SK-N-SH treated with all-trans-retinoic acid at 6 μM for 48 hours (cell line): ENCODE measurements around the gene NTSR2.

Source experiments
- ATAC-seq: fragments of 200-7000 bp; cut with Tn5 transposase; 3 replicates; pipeline ENCODE4 v1.9.1; 2020; ENCODE audit warnings: mild to moderate bottlenecking, moderate library complexity
- BACH2 ChIP-seq: fragments of 250-450 bp; sonication (Bioruptor Pico); IDR thresholded peaks from 2 replicates; pipeline ENCODE4 v1.9.0; 2021; ENCODE audit warnings: mild to moderate bottlenecking, borderline replicate concordance
- CSDC2 ChIP-seq: fragments of 250-450 bp; sonication (Bioruptor Pico); IDR thresholded peaks from 2 replicates; pipeline ENCODE4 v1.5.0; 2020; ENCODE audit warnings: mild to moderate bottlenecking, moderate library complexity
- CSRNP3 ChIP-seq: fragments of 250-450 bp; sonication (Bioruptor Pico); IDR thresholded peaks from 2 replicates; pipeline ENCODE4 v1.5.1; 2021; ENCODE audit warnings: mild to moderate bottlenecking, moderate library complexity
- ESRRG ChIP-seq: fragments of 250-450 bp; sonication (Bioruptor Pico); IDR thresholded peaks from 2 replicates; pipeline ENCODE4 v1.6.1; 2021; ENCODE audit warnings: mild to moderate bottlenecking
- GLIS3 ChIP-seq: fragments of 250-450 bp; sonication (Bioruptor Pico); IDR thresholded peaks from 2 replicates; pipeline ENCODE4 v1.5.0; 2020; ENCODE audit warnings: mild to moderate bottlenecking, moderate library complexity
- ISL1 ChIP-seq: fragments of 250-450 bp; sonication (Bioruptor Pico); IDR thresholded peaks from 2 replicates; pipeline ENCODE4 v2.1.2; 2022; ENCODE audit warnings: mild to moderate bottlenecking, moderate library complexity
- PPARA ChIP-seq: fragments of 250-450 bp; sonication (Bioruptor Pico); IDR thresholded peaks from 2 replicates; pipeline ENCODE4 v1.5.0; 2020; ENCODE audit warnings: mild to moderate bottlenecking, borderline replicate concordance
- RARB ChIP-seq: fragments of 250-450 bp; sonication (Bioruptor Pico); IDR thresholded peaks from 2 replicates; pipeline ENCODE4 v1.8.0; 2021; ENCODE audit warnings: mild to moderate bottlenecking, moderate library complexity
- TCF4 ChIP-seq: fragments of 250-450 bp; sonication (Bioruptor Pico); IDR thresholded peaks from 2 replicates; pipeline ENCODE4 v1.8.0; 2021; ENCODE audit warnings: mild to moderate bottlenecking, moderate library complexity, borderline replicate concordance
- TOX ChIP-seq: fragments of 250-450 bp; sonication (Bioruptor Pico); IDR thresholded peaks from 2 replicates; pipeline ENCODE4 v1.8.0; 2021; ENCODE audit warnings: mild to moderate bottlenecking, moderate library complexity, borderline replicate concordance
- TSHZ2 ChIP-seq: fragments of 250-450 bp; sonication (Bioruptor Pico); IDR thresholded peaks from 2 replicates; pipeline ENCODE4 v1.5.0; 2020; ENCODE audit warnings: mild to moderate bottlenecking, moderate library complexity
- ZC3H10 ChIP-seq: fragments of 250-450 bp; sonication (Bioruptor Pico); IDR thresholded peaks from 2 replicates; pipeline ENCODE4 v1.5.1; 2021; ENCODE audit warnings: mild to moderate bottlenecking, moderate library complexity
- ZFP3 ChIP-seq: fragments of 250-450 bp; sonication (Bioruptor Pico); IDR thresholded peaks from 2 replicates; pipeline ENCODE4 v1.5.0; 2020; ENCODE audit warnings: mild to moderate bottlenecking, moderate library complexity
- ZFP30 ChIP-seq: fragments of 450-650 bp; formaldehyde crosslinking; IDR thresholded peaks from 2 replicates; pipeline ENCODE4 v1.5.0; 2022; ENCODE audit warnings: mild to moderate bottlenecking, moderate library complexity
- ZNF565 ChIP-seq: fragments of 450-650 bp; formaldehyde crosslinking; conservative IDR thresholded peaks from 2 replicates; pipeline ENCODE4 v1.5.0; 2020; ENCODE audit warnings: low read depth, mild to moderate bottlenecking, moderate library complexity
- ZNF70 ChIP-seq: fragments of 450-650 bp; formaldehyde crosslinking; IDR thresholded peaks from 2 replicates; pipeline ENCODE4 v1.5.0; 2020; ENCODE audit warnings: mild to moderate bottlenecking, moderate library complexity
- ZNF8 ChIP-seq: fragments of 450-650 bp; formaldehyde crosslinking; IDR thresholded peaks from 2 replicates; pipeline ENCODE4 v1.5.0; 2020; ENCODE audit warnings: mild to moderate bottlenecking, moderate library complexity
- TF ChIP-seq, protein P1 (sequence below): fragments of 250-450 bp; sonication (Bioruptor Pico); IDR thresholded peaks from 2 replicates; pipeline ENCODE4 v1.8.0; 2021; ENCODE audit warnings: low read depth, mild to moderate bottlenecking, moderate library complexity, borderline replicate concordance
- TF ChIP-seq, protein P2 (sequence below): fragments of 250-450 bp; sonication (Bioruptor Pico); IDR thresholded peaks from 2 replicates; pipeline ENCODE4 v1.5.1; 2020; ENCODE audit warnings: low read depth, mild to moderate bottlenecking, moderate library complexity
- TF ChIP-seq, protein P3 (sequence below): fragments of 250-450 bp; sonication (Bioruptor Pico); IDR thresholded peaks from 2 replicates; pipeline ENCODE4 v1.8.0; 2020; ENCODE audit warnings: mild to moderate bottlenecking, moderate library complexity, borderline replicate concordance

NTSR2 gene

DNA sequence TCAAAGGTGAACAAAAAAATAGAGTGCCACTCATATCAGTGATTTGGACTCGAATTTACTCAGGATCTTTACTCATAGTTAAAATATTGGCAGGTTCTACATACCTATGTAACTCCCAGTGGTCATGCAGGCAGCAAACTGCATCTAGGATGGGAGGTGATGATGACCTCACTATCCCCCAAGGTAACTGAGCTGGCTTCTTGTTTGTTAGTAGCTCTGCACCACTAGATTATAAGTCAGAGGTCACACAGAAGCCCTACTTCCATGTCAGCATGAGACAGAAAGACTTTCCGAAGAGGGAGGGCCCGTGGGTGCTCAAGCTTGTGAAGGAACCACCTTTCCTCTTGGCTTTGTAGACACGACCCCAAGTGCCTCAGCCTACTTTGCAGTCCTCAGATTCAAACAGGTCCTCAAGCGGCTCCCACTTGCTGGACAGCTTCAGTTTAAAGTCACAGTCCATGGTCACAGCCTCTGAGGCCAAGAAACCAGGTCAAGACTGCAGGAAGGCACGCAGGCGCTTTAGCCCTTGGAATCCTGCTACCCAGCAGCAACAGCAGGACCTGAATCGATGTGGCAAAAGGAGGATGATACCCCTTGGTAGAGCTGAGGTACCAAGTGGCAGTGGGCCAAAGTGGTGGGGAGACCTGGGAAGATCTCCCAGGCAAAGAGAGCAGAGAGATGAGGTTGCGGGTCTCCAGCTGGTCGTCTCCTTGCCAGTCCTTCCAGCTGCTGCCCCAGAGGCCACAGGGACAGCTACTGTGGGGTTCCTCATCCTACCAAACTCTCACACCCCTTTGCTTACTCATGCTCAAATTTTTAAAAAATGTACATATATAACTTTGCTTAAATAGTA, 4.3 kb downstream of the NTSR2 start:
- TF ChIP-seq RARB = no peak
- TF ChIP-seq PPARA (CRISPR knock-in tag) = no peak
- TF ChIP-seq ZC3H10 (CRISPR knock-in tag) = no peak
- TF ChIP-seq ZFP30 (CRISPR knock-in tag) = no peak
- no peak for TF ChIP-seq CSRNP3
- TF ChIP-seq, protein P1, sequence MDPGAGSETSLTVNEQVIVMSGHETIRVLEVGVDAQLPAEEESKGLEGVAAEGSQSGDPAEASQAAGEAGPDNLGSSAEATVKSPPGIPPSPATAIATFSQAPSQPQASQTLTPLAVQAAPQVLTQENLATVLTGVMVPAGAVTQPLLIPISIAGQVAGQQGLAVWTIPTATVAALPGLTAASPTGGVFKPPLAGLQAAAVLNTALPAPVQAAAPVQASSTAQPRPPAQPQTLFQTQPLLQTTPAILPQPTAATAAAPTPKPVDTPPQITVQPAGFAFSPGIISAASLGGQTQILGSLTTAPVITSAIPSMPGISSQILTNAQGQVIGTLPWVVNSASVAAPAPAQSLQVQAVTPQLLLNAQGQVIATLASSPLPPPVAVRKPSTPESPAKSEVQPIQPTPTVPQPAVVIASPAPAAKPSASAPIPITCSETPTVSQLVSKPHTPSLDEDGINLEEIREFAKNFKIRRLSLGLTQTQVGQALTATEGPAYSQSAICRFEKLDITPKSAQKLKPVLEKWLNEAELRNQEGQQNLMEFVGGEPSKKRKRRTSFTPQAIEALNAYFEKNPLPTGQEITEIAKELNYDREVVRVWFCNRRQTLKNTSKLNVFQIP (CRISPR knock-in tag) = no peak
- TF ChIP-seq GLIS3 (CRISPR knock-in tag) = no peak
- no peak for TF ChIP-seq TSHZ2 (CRISPR knock-in tag)
- TF ChIP-seq, protein P2, sequence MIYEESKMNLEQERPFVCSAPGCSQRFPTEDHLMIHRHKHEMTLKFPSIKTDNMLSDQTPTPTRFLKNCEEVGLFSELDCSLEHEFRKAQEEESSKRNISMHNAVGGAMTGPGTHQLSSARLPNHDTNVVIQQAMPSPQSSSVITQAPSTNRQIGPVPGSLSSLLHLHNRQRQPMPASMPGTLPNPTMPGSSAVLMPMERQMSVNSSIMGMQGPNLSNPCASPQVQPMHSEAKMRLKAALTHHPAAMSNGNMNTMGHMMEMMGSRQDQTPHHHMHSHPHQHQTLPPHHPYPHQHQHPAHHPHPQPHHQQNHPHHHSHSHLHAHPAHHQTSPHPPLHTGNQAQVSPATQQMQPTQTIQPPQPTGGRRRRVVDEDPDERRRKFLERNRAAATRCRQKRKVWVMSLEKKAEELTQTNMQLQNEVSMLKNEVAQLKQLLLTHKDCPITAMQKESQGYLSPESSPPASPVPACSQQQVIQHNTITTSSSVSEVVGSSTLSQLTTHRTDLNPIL (CRISPR knock-in tag) = no peak
- no peak for TF ChIP-seq ZNF565
- no peak for TF ChIP-seq ESRRG (CRISPR knock-in tag)
- no peak for TF ChIP-seq TOX (CRISPR knock-in tag)
- TF ChIP-seq ISL1 (CRISPR knock-in tag) = no peak
- no peak for TF ChIP-seq TCF4 (CRISPR knock-in tag)
- TF ChIP-seq ZNF8 (CRISPR knock-in tag) = no peak
- TF ChIP-seq CSDC2 (CRISPR knock-in tag) = no peak
- no peak for TF ChIP-seq ZFP3 (CRISPR knock-in tag)
- TF ChIP-seq, protein P3, sequence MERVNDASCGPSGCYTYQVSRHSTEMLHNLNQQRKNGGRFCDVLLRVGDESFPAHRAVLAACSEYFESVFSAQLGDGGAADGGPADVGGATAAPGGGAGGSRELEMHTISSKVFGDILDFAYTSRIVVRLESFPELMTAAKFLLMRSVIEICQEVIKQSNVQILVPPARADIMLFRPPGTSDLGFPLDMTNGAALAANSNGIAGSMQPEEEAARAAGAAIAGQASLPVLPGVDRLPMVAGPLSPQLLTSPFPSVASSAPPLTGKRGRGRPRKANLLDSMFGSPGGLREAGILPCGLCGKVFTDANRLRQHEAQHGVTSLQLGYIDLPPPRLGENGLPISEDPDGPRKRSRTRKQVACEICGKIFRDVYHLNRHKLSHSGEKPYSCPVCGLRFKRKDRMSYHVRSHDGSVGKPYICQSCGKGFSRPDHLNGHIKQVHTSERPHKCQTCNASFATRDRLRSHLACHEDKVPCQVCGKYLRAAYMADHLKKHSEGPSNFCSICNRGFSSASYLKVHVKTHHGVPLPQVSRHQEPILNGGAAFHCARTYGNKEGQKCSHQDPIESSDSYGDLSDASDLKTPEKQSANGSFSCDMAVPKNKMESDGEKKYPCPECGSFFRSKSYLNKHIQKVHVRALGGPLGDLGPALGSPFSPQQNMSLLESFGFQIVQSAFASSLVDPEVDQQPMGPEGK (CRISPR knock-in tag) = no peak
- no peak for TF ChIP-seq ZNF70 (CRISPR knock-in tag)
- ATAC-seq = no peak

- TF ChIP-seq TCF4 (CRISPR knock-in tag) = no peak
- TF ChIP-seq CSDC2 (CRISPR knock-in tag) = no peak
- TF ChIP-seq, protein P1 (CRISPR knock-in tag) = no peak
- no peak for TF ChIP-seq BACH2 (CRISPR knock-in tag)
- TF ChIP-seq PPARA (CRISPR knock-in tag) = no peak
- TF ChIP-seq ZC3H10 (CRISPR knock-in tag) = no peak
- TF ChIP-seq, protein P2 (CRISPR knock-in tag) = no peak
- no peak for TF ChIP-seq ZFP30 (CRISPR knock-in tag)
- TF ChIP-seq ZFP3 (CRISPR knock-in tag) = no peak
- TF ChIP-seq CSRNP3 = no peak
- TF ChIP-seq, protein P3 (CRISPR knock-in tag) = no peak
- TF ChIP-seq, all 23 proteins: peak for 0
- no peak for ATAC-seq
These were observed 5.0 kb downstream of the NTSR2 start for GRCh38 chr2:11665028-11665427.
